Caco-2 (cell line): ENCODE measurements around the gene PHF21B. TPM values are rescaled to one million over a fixed set of nuclear protein-coding genes. Genes with fewer than 3 reads are reported as not detected.

Experiments
- BruUV-seq: library from RNA; stranded (reverse); fragments of 400-500 nt; replicated peaks from 2 replicates; lab custom pipeline; 2021; lab: Mats Ljungman, UMichigan
- CTCF ChIA-PET: fragments of 300-600 bp; sonication (Branson Sonifier 250); formaldehyde crosslinking; loops from one replicate; lab custom pipeline; 2022; ENCODE audit warnings: antibody characterized with exemption; lab: Charles Lee
- POLR2A ChIA-PET: fragments of 300-600 bp; sonication (Branson Sonifier 250); formaldehyde crosslinking; loops from one replicate; lab custom pipeline; 2022; ENCODE audit warnings: antibody characterized with exemption; lab: Charles Lee
- DNase-seq, 2 experiments: peaks; one replicate each; pipeline versions ENCODE4 v3.0.0 to v3.0.0-alpha.2; 2020 to 2022
- H3K27me3 ChIP-seq: replicated peaks from 2 replicates; pipeline ENCODE4 v1.6.0; 2011; ENCODE audit warnings: low read length; ENCODE audit not compliant: control insufficient read depth, insufficient read depth
- H3K36me3 ChIP-seq: 2 replicates; pipeline ENCODE4 v1.5.1; 2011; ENCODE audit warnings: low read length; ENCODE audit not compliant: control insufficient read depth, insufficient read depth
- H3K4me1 ChIP-seq: fragments of 250-450 bp; sonication (Bioruptor Pico); 2 replicates; pipeline ENCODE4 v1.5.1; 2020; ENCODE audit warnings: mild to moderate bottlenecking
- H3K4me3 ChIP-seq: 2 replicates; pipeline ENCODE4 v1.5.1; 2011; ENCODE audit warnings: low read depth, mild to moderate bottlenecking, control low read depth, low read length
- H3K9me3 ChIP-seq: fragments of 250-450 bp; sonication (Bioruptor Pico); 2 replicates; pipeline ENCODE4 v1.5.1; 2020; ENCODE audit warnings: mild to moderate bottlenecking, moderate library complexity
- H3K27ac Mint-ChIP-seq: one replicate; pipeline ENCODE4 v1.8.0; 2022; ENCODE audit warnings: mixed read lengths; ENCODE audit not compliant: unreplicated experiment
- H3K27me3 Mint-ChIP-seq: one replicate; pipeline ENCODE4 v1.8.0; 2022; ENCODE audit warnings: mixed read lengths; ENCODE audit not compliant: insufficient read depth, unreplicated experiment
- H3K36me3 Mint-ChIP-seq: one replicate; pipeline ENCODE4 v1.8.0; 2022; ENCODE audit warnings: mild to moderate bottlenecking, mixed read lengths; ENCODE audit not compliant: insufficient read depth, unreplicated experiment
- H3K4me1 Mint-ChIP-seq: one replicate; pipeline ENCODE4 v1.8.0; 2022; ENCODE audit warnings: low read depth, mixed read lengths; ENCODE audit not compliant: unreplicated experiment
- H3K4me3 Mint-ChIP-seq: one replicate; pipeline ENCODE4 v1.8.0; 2022; ENCODE audit warnings: mild to moderate bottlenecking, moderate library complexity, mixed read lengths; ENCODE audit not compliant: unreplicated experiment
- H3K9me3 Mint-ChIP-seq: one replicate; pipeline ENCODE4 v1.8.0; 2022; ENCODE audit warnings: mixed read lengths; ENCODE audit not compliant: unreplicated experiment
- CTCF ChIP-seq, 2 experiments: fragments of 200-600 bp in 1 of 2; IDR thresholded peaks; 1 replicate in 1 of 2; 2 replicates in 1 of 2; pipeline versions ENCODE4 v1.5.1 to v1.8.0; 2011 to 2022; ENCODE audit warnings: antibody characterized with exemption in 1 of 2, control low read depth in 1 of 2, inconsistent platforms in 1 of 2, low read depth in 1 of 2, low read length in 1 of 2, mild to moderate bottlenecking in 1 of 2, moderate library complexity in 1 of 2; ENCODE audit not compliant: insufficient read depth in 1 of 2, severe bottlenecking in 1 of 2, unreplicated experiment in 1 of 2
- intact Hi-C: fragments of 100-400 bp; cut with micrococcal nuclease; formaldehyde crosslinking; loops from one replicate; pipeline ENCODE4 v1.10.0; 2022; ENCODE audit not compliant: unreplicated experiment
- total RNA-seq: library from RNA; stranded (reverse); gene quantifications from 2 replicates; pipeline ENCODE4 v1.2.3, GENCODE V29; 2022

The PHF21B gene
- total RNA-seq, 1 experiment from 2014 or later: 0.98 TPM

GRCh38 chr22:44947846-44948245, 62.0 kb downstream of the PHF21B start:
- H3K27me3 ChIP-seq: peaks cover 1% of the 10 kb centered on the region
- no TSS peak for BruUV-seq

GRCh38 chr22:44947049-44947448, 62.8 kb downstream of the PHF21B start:
- POLR2A ChIA-PET: no interaction called here
- no peaks in the 10 kb centered on the region for H3K4me1 Mint-ChIP-seq
- H3K9me3 Mint-ChIP-seq: no peaks in the 10 kb centered on the region
- no peak overlapping the region for H3K4me3 Mint-ChIP-seq
- intact Hi-C loops: no loop called here
- H3K36me3 Mint-ChIP-seq: no peaks in the 10 kb centered on the region
- peaks cover 1% of the 10 kb centered on the region; the same call in 1 of the 2 replicates for H3K27me3 ChIP-seq
- H3K9me3 ChIP-seq: peaks cover 4% of the 10 kb centered on the region
- CTCF ChIA-PET: interaction anchor here (0.6 kb wide), 1 partner anchor 1277 kb away, joined by 3 read pairs; no protein-coding TSS in a partner anchor
- no peak overlapping the region for H3K27ac Mint-ChIP-seq
- H3K27me3 Mint-ChIP-seq: peaks cover 15% of the 10 kb centered on the region
- H3K4me1 ChIP-seq: no peaks in the 10 kb centered on the region
- no peak for DNase-seq
- no peaks in the 10 kb centered on the region for H3K36me3 ChIP-seq
- BruUV-seq: no TSS peak
- TF ChIP-seq CTCF (IDR thresholded peaks at IDR 0.05; ENCODE audit: insufficient read depth in 1 of 2, low read depth in 1 of 2, low read length in 1 of 2, severe bottlenecking in 1 of 2, unreplicated experiment in 1 of 2): no peak
- no peak overlapping the region for H3K4me3 ChIP-seq

More at GRCh38 chr22:44947846-44948245, 62.0 kb downstream of the PHF21B start:
- Mint-ChIP-seq H3K27ac (no peak overlapping the region), H3K4me3 (no peak overlapping the region), H3K4me1 (no peaks in the 10 kb centered on the region), H3K27me3 (peaks cover 19% of the 10 kb centered on the region), H3K9me3 (no peaks in the 10 kb centered on the region), H3K36me3 (no peaks in the 10 kb centered on the region)
- TF ChIP-seq CTCF (IDR thresholded peaks at IDR 0.05; ENCODE audit: insufficient read depth in 1 of 2, low read depth in 1 of 2, low read length in 1 of 2, severe bottlenecking in 1 of 2, unreplicated experiment in 1 of 2): no peak
- CTCF ChIA-PET: no interaction called here
- no peak for DNase-seq
- intact Hi-C loops: no loop called here
- Histone ChIP-seq H3K36me3 (no peaks in the 10 kb centered on the region), H3K4me1 (no peaks in the 10 kb centered on the region), H3K4me3 (no peak overlapping the region), H3K9me3 (peaks cover 4% of the 10 kb centered on the region)
- POLR2A ChIA-PET: no interaction called here

GRCh38 chr22:44944883-44945601, 64.8 kb downstream of the PHF21B start:
- POLR2A ChIA-PET: no interaction called here
- no peak for TF ChIP-seq CTCF (IDR thresholded peaks at IDR 0.05; ENCODE audit: insufficient read depth in 1 of 2, low read depth in 1 of 2, low read length in 1 of 2, severe bottlenecking in 1 of 2, unreplicated experiment in 1 of 2)
- CTCF ChIA-PET: no interaction called here
- H3K27me3 Mint-ChIP-seq: peaks cover 24% of the 10 kb centered on the region
- no peak overlapping the region for H3K4me3 Mint-ChIP-seq
- peaks cover 1% of the 10 kb centered on the region; the same call in 1 of the 2 replicates for H3K27me3 ChIP-seq
- no peaks in the 10 kb centered on the region for H3K36me3 ChIP-seq
- H3K27ac Mint-ChIP-seq: no peak overlapping the region
- no peaks in the 10 kb centered on the region for H3K9me3 Mint-ChIP-seq
- BruUV-seq: no TSS peak
- no peak for DNase-seq
- no peaks in the 10 kb centered on the region for H3K36me3 Mint-ChIP-seq
- H3K4me1 ChIP-seq: no peaks in the 10 kb centered on the region
- H3K9me3 ChIP-seq: no peaks in the 10 kb centered on the region
- no peaks in the 10 kb centered on the region for H3K4me1 Mint-ChIP-seq
- intact Hi-C loops: no loop called here
- no peak overlapping the region for H3K4me3 ChIP-seq
